ENCODE results near the gene KCNMA1. TPM values are rescaled to one million over a fixed set of nuclear protein-coding genes. Genes with fewer than 3 reads are reported as not detected.

Gene KCNMA1
- total RNA-seq, 1 experiment from 2014 or later, result 20.7 TPM

DNA sequence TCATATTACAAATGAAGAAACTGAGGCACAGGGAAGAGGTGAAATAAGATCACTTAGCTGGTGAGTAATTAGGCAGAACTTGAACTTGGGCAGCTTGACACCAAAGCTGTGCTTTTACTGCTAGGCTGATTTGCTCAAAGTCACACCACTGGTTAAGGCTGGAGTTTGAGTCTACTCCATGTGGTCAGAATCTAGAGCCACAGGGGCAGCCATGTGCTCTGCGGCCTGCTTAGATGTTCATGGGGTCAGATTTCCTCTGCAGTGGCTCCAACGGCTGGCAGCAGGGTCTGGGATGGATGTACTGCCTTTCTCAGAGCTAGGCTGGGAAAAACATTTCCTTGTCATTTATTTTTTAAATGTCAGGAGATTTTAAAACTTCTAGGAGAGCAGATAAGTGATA, 417.5 kb downstream of the KCNMA1 start:
- Mint-ChIP-seq H3K4me3 (ENCODE audit: unreplicated experiment) (no peak overlapping the region), H3K27ac (ENCODE audit: unreplicated experiment) (no peak overlapping the region), H3K9me3 (ENCODE audit: unreplicated experiment) (no peaks in the 10 kb centered on the region), H3K36me3 (ENCODE audit: insufficient read depth, unreplicated experiment) (no peaks in the 10 kb centered on the region), H3K27me3 (ENCODE audit: insufficient read depth, unreplicated experiment) (no peaks in the 10 kb centered on the region), H3K4me1 (ENCODE audit: low read depth, unreplicated experiment) (no peaks in the 10 kb centered on the region)
- CTCF ChIA-PET, result no interaction called here
- POLR2A ChIA-PET, result no interaction called here
- H3K4me3 ChIP-seq (ENCODE audit: low read depth, low read length), result no peak overlapping the region
- no TSS peak for BruUV-seq (replicated peaks)
- H3K4me1 ChIP-seq, result no peaks in the 10 kb centered on the region
- no peak for DNase-seq
- H3K9me3 ChIP-seq, result no peaks in the 10 kb centered on the region; the same call in 1 of the 2 replicates
- TF ChIP-seq CTCF (IDR thresholded peaks at IDR 0.05; ENCODE audit: insufficient read depth in 1 of 2, low read depth in 1 of 2, low read length in 1 of 2, severe bottlenecking in 1 of 2, unreplicated experiment in 1 of 2), result no peak
- intact Hi-C loops (cut with micrococcal nuclease; ENCODE audit: unreplicated experiment), result no loop called here
- H3K27me3 ChIP-seq (replicated peaks; ENCODE audit: control insufficient read depth, insufficient read depth, low read length), result no peaks in the 10 kb centered on the region
- H3K36me3 ChIP-seq (ENCODE audit: control insufficient read depth, insufficient read depth, low read length), result no peaks in the 10 kb centered on the region

DNA sequence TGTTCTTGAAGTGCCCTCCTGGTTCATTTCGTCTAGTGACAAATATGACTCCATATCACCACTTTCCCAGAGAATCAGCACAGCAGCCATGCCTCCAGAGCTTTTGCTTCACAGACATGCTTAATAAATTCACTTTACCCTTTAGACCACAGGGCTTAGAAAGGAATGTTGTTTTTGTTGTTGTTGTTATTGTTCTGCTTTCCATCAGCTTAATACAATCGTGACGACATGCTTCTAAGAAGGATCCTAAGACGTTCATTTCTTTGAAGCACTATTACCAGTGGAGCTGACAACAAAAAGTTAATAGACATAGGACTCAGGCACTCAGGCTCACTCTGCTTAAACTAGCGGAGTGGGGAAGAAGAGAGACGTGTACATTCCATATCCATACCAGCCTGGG, 418.6 kb downstream of the KCNMA1 start:
- ChIA-PET CTCF (no interaction called here), POLR2A (no interaction called here)
- TF ChIP-seq CTCF (IDR thresholded peaks at IDR 0.05; ENCODE audit: insufficient read depth in 1 of 2, low read depth in 1 of 2, low read length in 1 of 2, severe bottlenecking in 1 of 2, unreplicated experiment in 1 of 2), result no peak
- Mint-ChIP-seq H3K27ac (ENCODE audit: unreplicated experiment) (no peak overlapping the region), H3K9me3 (ENCODE audit: unreplicated experiment) (no peaks in the 10 kb centered on the region), H3K36me3 (ENCODE audit: insufficient read depth, unreplicated experiment) (no peaks in the 10 kb centered on the region), H3K4me3 (ENCODE audit: unreplicated experiment) (no peak overlapping the region), H3K4me1 (ENCODE audit: low read depth, unreplicated experiment) (no peaks in the 10 kb centered on the region), H3K27me3 (ENCODE audit: insufficient read depth, unreplicated experiment) (no peaks in the 10 kb centered on the region)
- H3K4me1 ChIP-seq, result no peaks in the 10 kb centered on the region
- no peak overlapping the region for H3K4me3 ChIP-seq (ENCODE audit: low read depth, low read length)
- H3K9me3 ChIP-seq, result no peaks in the 10 kb centered on the region; the same call in 1 of the 2 replicates
- no peak for DNase-seq
- H3K36me3 ChIP-seq (ENCODE audit: control insufficient read depth, insufficient read depth, low read length), result no peaks in the 10 kb centered on the region
- intact Hi-C loops (cut with micrococcal nuclease; ENCODE audit: unreplicated experiment), result no loop called here
- BruUV-seq (replicated peaks), result no TSS peak
- no peaks in the 10 kb centered on the region for H3K27me3 ChIP-seq (replicated peaks; ENCODE audit: control insufficient read depth, insufficient read depth, low read length)

GRCh38 chr10:77214799-77215198, 422.8 kb downstream of the KCNMA1 start:
- Histone ChIP-seq H3K4me1 (no peaks in the 10 kb centered on the region), H3K27me3 (replicated peaks; ENCODE audit: control insufficient read depth, insufficient read depth, low read length) (no peaks in the 10 kb centered on the region), H3K4me3 (ENCODE audit: low read depth, low read length) (no peak overlapping the region), H3K9me3 (peaks cover 9% of the 10 kb centered on the region; the same call in 1 of the 2 replicates), H3K36me3 (ENCODE audit: control insufficient read depth, insufficient read depth, low read length) (no peaks in the 10 kb centered on the region)
- Mint-ChIP-seq H3K4me3 (ENCODE audit: unreplicated experiment) (no peak overlapping the region), H3K9me3 (ENCODE audit: unreplicated experiment) (peaks cover 8% of the 10 kb centered on the region), H3K27me3 (ENCODE audit: insufficient read depth, unreplicated experiment) (no peaks in the 10 kb centered on the region), H3K4me1 (ENCODE audit: low read depth, unreplicated experiment) (no peaks in the 10 kb centered on the region), H3K27ac (ENCODE audit: unreplicated experiment) (no peak overlapping the region), H3K36me3 (ENCODE audit: insufficient read depth, unreplicated experiment) (no peaks in the 10 kb centered on the region)
- no TSS peak for BruUV-seq (replicated peaks)
- no peak for DNase-seq
- ChIA-PET CTCF (no interaction called here), POLR2A (no interaction called here)
- intact Hi-C loops (cut with micrococcal nuclease; ENCODE audit: unreplicated experiment), result no loop called here
- no peak for TF ChIP-seq CTCF (IDR thresholded peaks at IDR 0.05; ENCODE audit: insufficient read depth in 1 of 2, low read depth in 1 of 2, low read length in 1 of 2, severe bottlenecking in 1 of 2, unreplicated experiment in 1 of 2)
